ENCODE measurements around the gene SERTAD3.
"Not testable (repeated sequence)": the region's sequence is repeated elsewhere in the genome, so short reads cannot be mapped to it uniquely, and the experiment has no call there.

Gene SERTAD3

DNA sequence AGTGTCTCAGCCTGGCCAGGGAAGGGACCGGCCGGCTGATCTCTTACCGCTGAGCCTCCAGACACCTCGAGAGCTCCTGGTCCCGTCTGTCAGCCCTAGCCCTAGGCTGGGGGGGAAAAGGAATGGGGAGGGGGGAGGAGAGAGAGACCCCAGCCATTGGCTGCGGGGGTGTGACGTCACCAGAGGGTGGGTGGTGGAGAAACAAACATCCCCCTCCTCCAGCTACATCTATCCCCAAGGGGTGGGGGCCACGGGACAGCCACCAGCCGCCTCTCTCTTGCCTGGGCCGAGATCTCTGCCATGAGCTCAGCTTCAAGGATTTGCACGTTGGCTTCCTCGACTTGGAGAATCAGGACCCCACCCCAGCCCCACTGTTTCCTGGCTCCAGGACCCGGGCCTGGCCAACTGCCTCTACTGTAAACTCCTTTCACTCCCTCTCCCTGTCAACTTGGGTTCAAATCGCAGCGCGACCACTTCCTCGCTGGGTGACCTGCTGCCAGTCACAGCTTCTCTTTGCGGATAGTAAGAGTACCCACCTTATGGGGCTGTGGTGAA lies 30.8 kb downstream of the SERTAD3 start, which contains the start of gene PRX:
PRX (minus strand) TSS at position 88 of the 555 bp plus-strand sequence. CDS start 5,446 bp downstream, outside the sequence.
- Histone ChIP-seq H3K36me3 (ENCODE audit: insufficient read depth, low read length) (no peaks in the 10 kb centered on the region), H3K4me3 (ENCODE audit: low read depth in 1 of 2, low read length in 2 of 2) (no peak within 1 kb of the TSS), H3K27me3 (ENCODE audit: control insufficient read depth in 1 of 2, insufficient read depth in 2 of 2, low read length in 2 of 2) (no peaks in the 10 kb centered on the region), H3K9ac (ENCODE audit: low read length) (no peak within 1 kb of the TSS), H3K27ac (ENCODE audit: low read depth, low read length) (no peak within 1 kb of the TSS), H3K4me1 (ENCODE audit: insufficient read depth, low read length) (peaks cover 15% of the 10 kb centered on the region), H3K9me3 (ENCODE audit: low read length) (no peaks in the 10 kb centered on the region)

DNA sequence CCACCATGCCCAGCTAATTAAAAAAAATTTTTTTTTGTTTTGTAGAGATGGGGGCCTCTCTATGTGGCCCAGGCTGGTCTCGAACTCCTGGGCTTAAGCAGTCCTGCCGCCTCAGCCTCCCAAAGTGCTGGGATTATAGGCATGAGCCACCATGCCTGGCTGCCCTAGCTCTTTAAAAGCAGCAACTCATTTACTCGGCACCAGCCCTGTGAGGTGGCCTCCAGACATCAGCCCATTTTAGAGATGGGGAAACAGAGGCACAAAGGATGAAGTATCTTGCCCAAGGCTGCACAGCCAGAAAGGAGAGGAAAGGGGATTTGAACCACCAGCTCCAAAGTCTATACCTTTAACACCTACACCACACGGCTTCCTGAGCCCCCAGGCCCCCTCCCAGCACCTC lies 31.3 kb downstream of the SERTAD3 start:
- H3K27me3 ChIP-seq (ENCODE audit: control insufficient read depth in 1 of 2, insufficient read depth in 2 of 2, low read length in 2 of 2): no peaks in the 10 kb centered on the region
- H3K36me3 ChIP-seq (ENCODE audit: insufficient read depth, low read length): no peaks in the 10 kb centered on the region
- no peak overlapping the region for H3K27ac ChIP-seq (ENCODE audit: low read depth, low read length)
- no peak overlapping the region for H3K9ac ChIP-seq (ENCODE audit: low read length)
- H3K4me3 ChIP-seq (ENCODE audit: low read depth in 1 of 2, low read length in 2 of 2): no peak overlapping the region
- no peaks in the 10 kb centered on the region for H3K9me3 ChIP-seq (ENCODE audit: low read length)
- H3K4me1 ChIP-seq (ENCODE audit: insufficient read depth, low read length): peaks cover 15% of the 10 kb centered on the region

- no peaks in the 10 kb centered on the region for H3K36me3 ChIP-seq (ENCODE audit: insufficient read depth, low read length)
- no peak overlapping the region for H3K4me3 ChIP-seq (ENCODE audit: low read depth in 1 of 2, low read length in 2 of 2)
- H3K9ac ChIP-seq (ENCODE audit: low read length): no peak overlapping the region
- no peaks in the 10 kb centered on the region for H3K27me3 ChIP-seq (ENCODE audit: control insufficient read depth in 1 of 2, insufficient read depth in 2 of 2, low read length in 2 of 2)
- no peaks in the 10 kb centered on the region for H3K9me3 ChIP-seq (ENCODE audit: low read length)
- H3K27ac ChIP-seq (ENCODE audit: low read depth, low read length): no peak overlapping the region
- H3K4me1 ChIP-seq (ENCODE audit: insufficient read depth, low read length): peaks cover 12% of the 10 kb centered on the region
These were observed 32.1 kb downstream of the SERTAD3 start for GRCh38 chr19:40411958-40412499.

DNA sequence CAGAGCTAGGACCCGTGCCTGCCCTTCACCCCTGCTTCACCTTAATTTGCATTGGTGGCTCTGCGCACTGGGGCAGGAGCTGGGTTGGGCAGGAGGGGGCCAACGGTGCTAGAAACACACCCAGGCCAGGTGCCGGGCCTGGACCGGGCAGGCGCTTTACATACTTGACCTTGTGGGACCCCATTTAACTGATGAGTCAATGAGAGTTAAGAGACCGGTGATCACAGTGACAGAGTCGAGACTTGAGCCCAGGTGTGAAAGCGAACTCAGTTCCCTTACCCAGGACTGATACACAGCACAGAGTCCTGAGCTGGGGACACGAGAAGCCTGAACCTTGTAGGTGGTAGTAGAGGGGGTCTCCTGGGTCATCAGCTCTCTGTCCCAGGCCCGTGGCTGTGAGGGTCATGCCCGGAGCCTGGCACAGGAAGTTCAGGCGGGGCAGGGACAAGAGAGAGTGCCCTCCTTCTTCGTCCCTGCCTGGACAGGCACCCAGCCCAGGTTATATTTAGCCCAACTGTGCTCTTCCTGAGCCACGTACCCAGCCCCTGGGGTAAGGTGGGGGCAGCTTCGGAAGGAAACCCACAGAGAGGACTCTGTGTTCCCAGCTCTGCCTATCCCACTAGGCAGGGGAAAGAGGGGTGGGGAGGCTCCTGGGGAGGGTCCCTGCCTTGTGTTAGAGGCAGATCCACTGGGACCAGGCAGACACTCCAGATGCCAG lies 32.9 kb downstream of the SERTAD3 start:
- Histone ChIP-seq H3K27ac (ENCODE audit: low read depth, low read length) (no peak overlapping the region), H3K4me1 (ENCODE audit: insufficient read depth, low read length) (peaks cover 12% of the 10 kb centered on the region), H3K4me3 (ENCODE audit: low read depth in 1 of 2, low read length in 2 of 2) (no peak overlapping the region), H3K27me3 (ENCODE audit: control insufficient read depth in 1 of 2, insufficient read depth in 2 of 2, low read length in 2 of 2) (no peaks in the 10 kb centered on the region), H3K36me3 (ENCODE audit: insufficient read depth, low read length) (no peaks in the 10 kb centered on the region), H3K9ac (ENCODE audit: low read length) (no peak overlapping the region), H3K9me3 (ENCODE audit: low read length) (no peaks in the 10 kb centered on the region)

DNA sequence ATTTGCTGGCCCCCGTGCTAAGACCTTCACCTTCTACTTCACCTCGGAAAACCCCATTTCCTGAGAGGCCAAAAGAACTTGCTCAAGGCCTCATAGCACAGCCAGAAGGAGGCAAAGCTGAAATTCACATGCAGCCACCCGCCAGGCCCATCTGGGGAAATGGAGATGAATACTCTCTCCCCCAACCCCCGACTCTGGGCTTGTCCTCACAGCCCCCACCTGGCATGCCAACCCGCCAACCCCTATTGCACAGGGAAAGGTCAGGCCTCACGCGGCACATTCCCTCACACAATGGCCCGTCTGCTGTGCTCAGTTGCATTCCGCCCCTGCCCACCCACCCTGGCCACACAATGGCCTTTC lies 34.1 kb downstream of the SERTAD3 start:
- Histone ChIP-seq H3K27ac (ENCODE audit: low read depth, low read length) (no peak overlapping the region), H3K36me3 (ENCODE audit: insufficient read depth, low read length) (no peaks in the 10 kb centered on the region), H3K27me3 (ENCODE audit: control insufficient read depth in 1 of 2, insufficient read depth in 2 of 2, low read length in 2 of 2) (no peaks in the 10 kb centered on the region), H3K4me1 (ENCODE audit: insufficient read depth, low read length) (peaks cover 11% of the 10 kb centered on the region), H3K9ac (ENCODE audit: low read length) (no peak overlapping the region), H3K9me3 (ENCODE audit: low read length) (no peaks in the 10 kb centered on the region), H3K4me3 (ENCODE audit: low read depth in 1 of 2, low read length in 2 of 2) (no peak overlapping the region)

GRCh38 chr19:40408598-40408925 lies 35.6 kb downstream of the SERTAD3 start:
- H3K4me3 ChIP-seq (ENCODE audit: low read depth in 1 of 2, low read length in 2 of 2); H3K9ac ChIP-seq (ENCODE audit: low read length); H3K4me1 ChIP-seq (ENCODE audit: insufficient read depth, low read length); H3K27me3 ChIP-seq (ENCODE audit: control insufficient read depth in 1 of 2, insufficient read depth in 2 of 2, low read length in 2 of 2); H3K27ac ChIP-seq (ENCODE audit: low read depth, low read length); H3K36me3 ChIP-seq (ENCODE audit: insufficient read depth, low read length); H3K9me3 ChIP-seq (ENCODE audit: low read length): not testable (repeated sequence)

- Histone ChIP-seq H3K36me3 (ENCODE audit: insufficient read depth, low read length) (no peaks in the 10 kb centered on the region), H3K27ac (ENCODE audit: low read depth, low read length) (no peak overlapping the region), H3K9ac (ENCODE audit: low read length) (no peak overlapping the region), H3K4me3 (ENCODE audit: low read depth in 1 of 2, low read length in 2 of 2) (no peak overlapping the region), H3K4me1 (ENCODE audit: insufficient read depth, low read length) (peaks cover 9% of the 10 kb centered on the region), H3K27me3 (ENCODE audit: control insufficient read depth in 1 of 2, insufficient read depth in 2 of 2, low read length in 2 of 2) (no peaks in the 10 kb centered on the region), H3K9me3 (ENCODE audit: low read length) (no peaks in the 10 kb centered on the region)
These were observed 36.2 kb downstream of the SERTAD3 start for GRCh38 chr19:40407714-40408597.

- H3K27me3 ChIP-seq (ENCODE audit: control insufficient read depth in 1 of 2, insufficient read depth in 2 of 2, low read length in 2 of 2): no peaks in the 10 kb centered on the region
- no peaks in the 10 kb centered on the region for H3K4me1 ChIP-seq (ENCODE audit: insufficient read depth, low read length)
- no peaks in the 10 kb centered on the region for H3K36me3 ChIP-seq (ENCODE audit: insufficient read depth, low read length)
- no peaks in the 10 kb centered on the region for H3K9me3 ChIP-seq (ENCODE audit: low read length)
- no peak overlapping the region for H3K9ac ChIP-seq (ENCODE audit: low read length)
- peak overlapping the region; percentile 78 for H3K27ac ChIP-seq (ENCODE audit: low read depth, low read length)
- H3K4me3 ChIP-seq (ENCODE audit: low read depth in 1 of 2, low read length in 2 of 2): peak overlapping the region; percentile 41 to 68
These were observed 40.7 kb downstream of the SERTAD3 start for GRCh38 chr19:40403262-40403984.

DNA sequence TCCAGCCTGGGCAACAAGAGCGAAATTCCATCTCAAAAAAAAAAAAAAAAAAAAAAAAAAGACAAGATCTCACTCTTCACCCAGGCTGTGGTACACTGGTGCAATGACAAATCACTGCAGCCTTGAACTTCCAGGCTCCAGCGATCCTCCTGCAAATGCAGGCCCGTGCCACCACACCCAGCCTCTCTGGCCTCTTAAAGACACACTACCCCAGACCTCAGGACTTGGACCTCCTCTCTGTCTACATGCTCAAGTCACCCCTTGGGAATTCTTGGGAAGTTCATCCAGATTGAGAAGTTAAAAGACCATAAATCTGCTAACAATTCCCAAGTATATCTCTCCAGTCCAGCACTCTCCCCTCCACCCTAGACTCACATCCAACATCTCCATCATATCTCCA lies 43.6 kb downstream of the SERTAD3 start:
- no peak overlapping the region for H3K4me3 ChIP-seq (ENCODE audit: low read depth in 1 of 2, low read length in 2 of 2)
- no peaks in the 10 kb centered on the region for H3K27me3 ChIP-seq (ENCODE audit: control insufficient read depth in 1 of 2, insufficient read depth in 2 of 2, low read length in 2 of 2)
- H3K4me1 ChIP-seq (ENCODE audit: insufficient read depth, low read length): no peaks in the 10 kb centered on the region
- H3K36me3 ChIP-seq (ENCODE audit: insufficient read depth, low read length): no peaks in the 10 kb centered on the region
- no peak overlapping the region for H3K9ac ChIP-seq (ENCODE audit: low read length)
- no peaks in the 10 kb centered on the region for H3K9me3 ChIP-seq (ENCODE audit: low read length)
- H3K27ac ChIP-seq (ENCODE audit: low read depth, low read length): no peak overlapping the region

- H3K9ac ChIP-seq (ENCODE audit: low read length): no peak overlapping the region
- no peak overlapping the region for H3K27ac ChIP-seq (ENCODE audit: low read depth, low read length)
- H3K36me3 ChIP-seq (ENCODE audit: insufficient read depth, low read length): no peaks in the 10 kb centered on the region
- H3K27me3 ChIP-seq (ENCODE audit: control insufficient read depth in 1 of 2, insufficient read depth in 2 of 2, low read length in 2 of 2): no peaks in the 10 kb centered on the region
- H3K9me3 ChIP-seq (ENCODE audit: low read length): no peaks in the 10 kb centered on the region
- H3K4me1 ChIP-seq (ENCODE audit: insufficient read depth, low read length): no peaks in the 10 kb centered on the region
- H3K4me3 ChIP-seq (ENCODE audit: low read depth in 1 of 2, low read length in 2 of 2): no peak overlapping the region
These were observed 45.6 kb downstream of the SERTAD3 start for GRCh38 chr19:40398417-40399131.
